H1 (cell line): ENCODE measurements around the gene SLC38A8. TPM values are rescaled to one million over a fixed set of nuclear protein-coding genes. Genes with fewer than 3 reads are reported as not detected.

Experiments
- EP300 ChIP-seq, 2 experiments: IDR thresholded peaks; 1 replicate in 1 of 2; 2 replicates in 1 of 2; pipeline ENCODE4 v1.6.1; 2011 to 2012; ENCODE audit warnings: low read depth in 2 of 2, low read length in 2 of 2, mild to moderate bottlenecking in 2 of 2, borderline replicate concordance in 1 of 2, inconsistent platforms in 1 of 2, moderate library complexity in 1 of 2
- NRF1 ChIP-seq: IDR thresholded peaks from 2 replicates; pipeline ENCODE4 v1.6.1; 2011; ENCODE audit warnings: mild to moderate bottlenecking, low read depth, low read length, improper control_type of control experiment
- POLR2AphosphoS5 ChIP-seq: IDR thresholded peaks from 2 replicates; pipeline ENCODE4 v1.6.1; 2011; ENCODE audit warnings: low read depth, low read length
- SUZ12 ChIP-seq: fragments of 200-600 bp; sonication (generic); IDR thresholded peaks from 2 replicates; pipeline ENCODE4 v1.6.1; 2012; ENCODE audit warnings: mild to moderate bottlenecking, inconsistent platforms, low read length, moderate library complexity, mixed read lengths
- polyA plus RNA-seq, 7 experiments: library from polyadenylated mRNA; depleted of rRNA in 3 of 7; stranded (reverse) in 5 of 7; unstranded in 2 of 7; fragments of >200 nt in 5 of 7; fragments of 200-250 nt in 2 of 7; gene quantifications; 1 replicate in 5 of 7; 2 replicates in 1 of 7; 4 replicates in 1 of 7; pipeline versions ENCODE4 v1.2.1 to v1.2.3, GENCODE V29; 2011 to 2013; ENCODE audit warnings: missing spikeins in 2 of 7, mixed read lengths in 2 of 7
- total RNA-seq: library from RNA; stranded (reverse); fragmentation: NEBNext Ultra II Directional; extraction: Animal tissue kit (Norgen Biotek cat#: 25700); gene quantifications from 2 replicates; pipeline ENCODE4 v1.2.1, GENCODE V29; 2021

Gene SLC38A8
- total and polyA plus RNA-seq, 2 of the 8 experiments (the other 6 are each of a cell fraction or from before 2014, with no cell fraction given): 0.08 TPM; not detected in 1

DNA sequence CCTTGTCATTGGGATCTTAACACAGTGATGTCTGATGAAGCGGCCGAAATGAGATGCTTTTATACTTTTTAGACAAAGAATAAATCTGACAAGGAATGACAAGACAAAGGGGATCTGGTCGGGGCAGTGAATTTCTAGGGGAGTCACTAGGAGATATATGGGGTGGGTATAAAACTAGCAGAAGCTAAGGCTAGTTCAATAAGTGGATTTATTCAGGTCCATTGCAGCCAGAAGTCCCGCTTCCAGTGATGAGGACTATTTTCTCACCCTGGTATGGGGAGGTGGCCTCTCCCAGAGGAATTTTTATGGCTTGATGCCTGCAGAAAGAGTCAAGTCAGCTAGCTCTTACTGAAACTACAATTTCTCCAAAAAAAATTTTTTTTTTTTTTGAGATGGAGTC is 23.9 kb downstream of the SLC38A8 start (continued):
- TF ChIP-seq EP300 (IDR thresholded peaks at IDR 0.05; ENCODE audit: borderline replicate concordance in 1 of 2, low read depth in 2 of 2, low read length in 2 of 2): no peak
- no peak for TF ChIP-seq NRF1
- no peak for TF ChIP-seq SUZ12
- no peak for TF ChIP-seq POLR2AphosphoS5
- TF ChIP-seq, all 59 proteins: peak for 0
